Nephron (organoid): ENCODE data around the gene TMEM150B.

Source experiments
- H3K27ac Mint-ChIP-seq, 3 experiments: 2 replicates each; pipeline ENCODE4 v1.8.0; 2020; ENCODE audit warnings: mixed read lengths in 3 of 3, mild to moderate bottlenecking in 2 of 3, moderate library complexity in 1 of 3
- H3K27me3 Mint-ChIP-seq: 2 replicates; pipeline ENCODE4 v1.8.0; 2021; ENCODE audit warnings: low read depth, mild to moderate bottlenecking, moderate library complexity, mixed read lengths
- H3K36me3 Mint-ChIP-seq: 2 replicates; pipeline ENCODE4 v1.8.0; 2020; ENCODE audit warnings: low read depth, mixed read lengths
- H3K4me1 Mint-ChIP-seq: 2 replicates; pipeline ENCODE4 v1.8.0; 2020; ENCODE audit warnings: mixed read lengths
- H3K4me3 Mint-ChIP-seq, 3 experiments: 2 replicates each; pipeline ENCODE4 v1.8.0; 2020; ENCODE audit warnings: mild to moderate bottlenecking in 3 of 3, mixed read lengths in 3 of 3, moderate library complexity in 2 of 3
- H3K9me3 Mint-ChIP-seq: 2 replicates; pipeline ENCODE4 v1.8.0; 2020; ENCODE audit warnings: mixed read lengths
- CTCF ChIP-seq, 3 experiments: fragments of 200-600 bp; sonication (generic); IDR thresholded peaks; one replicate each; pipeline ENCODE4 v1.5.0; 2021; ENCODE audit warnings: antibody characterized with exemption in 3 of 3; ENCODE audit not compliant: unreplicated experiment in 3 of 3

Gene TMEM150B

GRCh38 chr19:55312621-55313512, 12.3 kb downstream of the TMEM150B start:
- H3K4me3 Mint-ChIP-seq, result no peak overlapping the region
- H3K27ac Mint-ChIP-seq, result peak overlapping the region; percentile 56 to 89 (median 60)
- no peak for TF ChIP-seq CTCF (IDR thresholded peaks at IDR 0.05; ENCODE audit: unreplicated experiment in 3 of 3)
- no peaks in the 10 kb centered on the region for H3K9me3 Mint-ChIP-seq
- H3K4me1 Mint-ChIP-seq, result peaks cover 10% of the 10 kb centered on the region
- peaks cover 26% of the 10 kb centered on the region for H3K36me3 Mint-ChIP-seq
- H3K27me3 Mint-ChIP-seq, result no peaks in the 10 kb centered on the region

- no peaks in the 10 kb centered on the region for H3K27me3 Mint-ChIP-seq
- no peak overlapping the region for H3K27ac Mint-ChIP-seq
- TF ChIP-seq CTCF (IDR thresholded peaks at IDR 0.05; ENCODE audit: unreplicated experiment in 3 of 3), result no peak
- no peaks in the 10 kb centered on the region for H3K9me3 Mint-ChIP-seq
- H3K4me1 Mint-ChIP-seq, result peaks cover 10% of the 10 kb centered on the region
- H3K4me3 Mint-ChIP-seq, result no peak overlapping the region
- peaks cover 34% of the 10 kb centered on the region for H3K36me3 Mint-ChIP-seq
These were observed 13.3 kb downstream of the TMEM150B start for GRCh38 chr19:55311797-55312196.

- H3K36me3 Mint-ChIP-seq, result peaks cover 38% of the 10 kb centered on the region
- H3K9me3 Mint-ChIP-seq, result no peaks in the 10 kb centered on the region
- no peak for TF ChIP-seq CTCF (IDR thresholded peaks at IDR 0.05; ENCODE audit: unreplicated experiment in 3 of 3)
- H3K4me3 Mint-ChIP-seq, result no peak overlapping the region
- H3K27me3 Mint-ChIP-seq, result no peaks in the 10 kb centered on the region
- H3K4me1 Mint-ChIP-seq, result peaks cover 10% of the 10 kb centered on the region
- H3K27ac Mint-ChIP-seq, result no peak overlapping the region
These were observed 13.7 kb downstream of the TMEM150B start for GRCh38 chr19:55311397-55311796.

- no peak for TF ChIP-seq CTCF (IDR thresholded peaks at IDR 0.05; ENCODE audit: unreplicated experiment in 3 of 3)
- Mint-ChIP-seq H3K4me3 (no peak overlapping the region), H3K27me3 (no peaks in the 10 kb centered on the region), H3K36me3 (peaks cover 45% of the 10 kb centered on the region), H3K4me1 (peaks cover 12% of the 10 kb centered on the region), H3K27ac (no peak overlapping the region), H3K9me3 (no peaks in the 10 kb centered on the region)
These were observed 14.6 kb downstream of the TMEM150B start for GRCh38 chr19:55310498-55310897.

GRCh38 chr19:55309448-55309847, 15.7 kb downstream of the TMEM150B start:
- no peak for TF ChIP-seq CTCF (IDR thresholded peaks at IDR 0.05; ENCODE audit: unreplicated experiment in 3 of 3)
- peaks cover 48% of the 10 kb centered on the region for H3K36me3 Mint-ChIP-seq

GRCh38 chr19:55308281-55308680, 16.9 kb downstream of the TMEM150B start:
- Mint-ChIP-seq H3K36me3 (peaks cover 52% of the 10 kb centered on the region), H3K4me1 (peaks cover 10% of the 10 kb centered on the region), H3K4me3 (no peak overlapping the region), H3K27ac (no peak overlapping the region), H3K9me3 (no peaks in the 10 kb centered on the region), H3K27me3 (no peaks in the 10 kb centered on the region)
- TF ChIP-seq CTCF (IDR thresholded peaks at IDR 0.05; ENCODE audit: unreplicated experiment in 3 of 3), result no peak

More at GRCh38 chr19:55309448-55309847, 15.7 kb downstream of the TMEM150B start:
- no peak overlapping the region for H3K4me3 Mint-ChIP-seq
- H3K27ac Mint-ChIP-seq, result no peak overlapping the region
- H3K27me3 Mint-ChIP-seq, result no peaks in the 10 kb centered on the region
- H3K9me3 Mint-ChIP-seq, result no peaks in the 10 kb centered on the region
- H3K4me1 Mint-ChIP-seq, result peaks cover 14% of the 10 kb centered on the region
